Measurements from ENCODE around the gene MMP7. TPM values are rescaled to one million over a fixed set of nuclear protein-coding genes. Genes with fewer than 3 reads are reported as not detected.

MMP7 gene
- total and polyA plus RNA-seq, 2 of the 4 experiments (the other 2 are of a cell fraction) = not detected

GRCh38 chr11:102521121-102521520 lies 9.4 kb downstream of the MMP7 start:
- no peak overlapping the region for H3K4me3 ChIP-seq (ENCODE audit: insufficient read depth, low read depth, low read length)
- H2BK15ac ChIP-seq (ENCODE audit: low read depth, low read length) = no peak overlapping the region
- WGBS, 2 experiments (ENCODE audit: extremely low coverage in 2 of 2, insufficient read length in 1 of 2) = no CpG with 5 or more reads among the region's 10 CpGs
- H3K4me2 ChIP-seq (ENCODE audit: low read depth, low read length) = no peak overlapping the region
- no peak overlapping the region for H3K23ac ChIP-seq (ENCODE audit: low read depth, low read length)
- no peak for TF ChIP-seq USF2 (IDR thresholded peaks at IDR 0.05; ENCODE audit: low read depth, low read length)
- TF ChIP-seq FOS (IDR thresholded peaks at IDR 0.05; ENCODE audit: low read depth, low read length) = no peak
- no peak for TF ChIP-seq RAD21 (IDR thresholded peaks at IDR 0.05; ENCODE audit: low read length)
- TF ChIP-seq RCOR1 (IDR thresholded peaks at IDR 0.05; ENCODE audit: insufficient replicate concordance, low read length) = no peak
- no peak for TF ChIP-seq MAZ (IDR thresholded peaks at IDR 0.05; ENCODE audit: borderline replicate concordance, low read depth, low read length)
- no peak for TF ChIP-seq MAFK (IDR thresholded peaks at IDR 0.05; ENCODE audit: low read depth, low read length)
- no peak for TF ChIP-seq CHD1 (IDR thresholded peaks at IDR 0.05; ENCODE audit: low read depth, low read length)
- no peak for TF ChIP-seq BHLHE40 (IDR thresholded peaks at IDR 0.05; ENCODE audit: low read depth, low read length)
- TF ChIP-seq POLR2A (IDR thresholded peaks at IDR 0.05; ENCODE audit: low read depth, low read length) = no peak
- no peak for TF ChIP-seq SMC3 (IDR thresholded peaks at IDR 0.05; ENCODE audit: low read depth, low read length)
- TF ChIP-seq RFX5 (IDR thresholded peaks at IDR 0.05; ENCODE audit: low read depth, low read length) = no peak
- TF ChIP-seq CTCF (conservative IDR thresholded peaks at IDR 0.05; ENCODE audit: low read depth, low read length) = no peak
- no peak overlapping the region for H3K18ac ChIP-seq (ENCODE audit: low read depth, low read length)
- H2AK9ac ChIP-seq (replicated peaks; ENCODE audit: low read depth, low read length, poor library complexity) = no peak overlapping the region
- no peak overlapping the region for H2AK5ac ChIP-seq (ENCODE audit: low read depth, low read length)
- intact Hi-C loops (cut with micrococcal nuclease) (no loop called here), in situ Hi-C loops (cut with MboI; ENCODE audit: low sequenced_read_pairs) (no loop called here), dilution Hi-C loops (cut with HindIII; ENCODE audit: low sequenced_read_pairs, unreplicated experiment) (no loop called here)
- H3K56ac ChIP-seq (ENCODE audit: extremely low read depth, insufficient read depth, low read length) = no peak overlapping the region
- ChIA-PET CTCF (no interaction called here), POLR2A (ENCODE audit: unreplicated experiment) (no interaction called here)
- no peak overlapping the region for H3K14ac ChIP-seq (replicated peaks; ENCODE audit: low read depth, low read length)
- peaks cover 2% of the 10 kb centered on the region; the same call in 1 of the 2 replicates for H3K27me3 ChIP-seq (ENCODE audit: control insufficient read depth, insufficient read depth, low read length)
- H3K9me1 ChIP-seq (ENCODE audit: insufficient read depth, low read length) = no peaks in the 10 kb centered on the region
- no peaks in the 10 kb centered on the region for H3K9me3 ChIP-seq (ENCODE audit: control insufficient read depth, insufficient read depth, low read length)
- H2BK5ac ChIP-seq (ENCODE audit: low read depth, low read length, poor library complexity, severe bottlenecking) = no peak overlapping the region
- no peaks in the 10 kb centered on the region for H3K36me3 ChIP-seq (ENCODE audit: control insufficient read depth, insufficient read depth, low read length)
- no peak overlapping the region for H3K4ac ChIP-seq (ENCODE audit: low read depth, low read length)
- no peak overlapping the region for H2BK120ac ChIP-seq (ENCODE audit: low read depth, low read length)
- no peaks in the 10 kb centered on the region for H4K20me1 ChIP-seq (ENCODE audit: insufficient read depth, low read length)
- H3K79me1 ChIP-seq (ENCODE audit: low read depth in 1 of 2, low read length in 2 of 2) = no peaks in the 10 kb centered on the region
- no peak overlapping the region for H2AFZ ChIP-seq (replicated peaks; ENCODE audit: low read length, poor library complexity)
- DNase-seq (no peak), ATAC-seq (ENCODE audit: low read depth) (no peak)
- no peak overlapping the region for H3K27ac ChIP-seq (ENCODE audit: insufficient read depth, low read length)
- no TSS peak for BruUV-seq (replicated peaks)
- H3K4me1 ChIP-seq (ENCODE audit: control insufficient read depth, insufficient read depth, low read length) = no peaks in the 10 kb centered on the region
- no peak overlapping the region for H2BK20ac ChIP-seq (ENCODE audit: low read depth, low read length)
- H4K5ac ChIP-seq (ENCODE audit: low read depth, low read length) = no peak overlapping the region
- H4K8ac ChIP-seq (ENCODE audit: low read depth in 2 of 2, low read length in 2 of 2) = no peak overlapping the region
- no peak overlapping the region for H4K91ac ChIP-seq (ENCODE audit: insufficient read depth, low read depth, low read length)
- H3K9ac ChIP-seq (ENCODE audit: low read depth, low read length) = no peak overlapping the region
